Kidney (tissue), 14 donors: Measurements from ENCODE around the gene LRRIQ4. TPM values are rescaled to one million over a fixed set of nuclear protein-coding genes. Genes with fewer than 3 reads are reported as not detected.

Source experiments
- DNase-seq, 5 donors: peaks; one replicate each; pipeline ENCODE4 v3.0.0-alpha.2; 2013 to 2020
- FAIRE-seq: peaks from 2 replicates; lab custom pipeline; 2012; peaks lifted over from hg19 to GRCh38; lab: Jason Lieb, UNC
- H3K27ac ChIP-seq, 2 donors: one replicate each; pipeline ENCODE4 v1.7.0; 2013; ENCODE audit warnings: low read depth in 2 of 2, low read length in 2 of 2, inconsistent platforms in 1 of 2
- H3K27me3 ChIP-seq: one replicate; pipeline ENCODE4 v1.7.1; 2013; ENCODE audit warnings: low read length, inconsistent platforms; ENCODE audit not compliant: control insufficient read depth, insufficient read depth
- H3K36me3 ChIP-seq, 3 donors: one replicate each; pipeline versions ENCODE4 v1.7.0 to v1.7.1; 2013; ENCODE audit warnings: low read length in 3 of 3, control low read depth in 1 of 3, inconsistent platforms in 1 of 3; ENCODE audit not compliant: insufficient read depth in 3 of 3, control insufficient read depth in 2 of 3
- H3K4me1 ChIP-seq, 3 donors: one replicate each; pipeline versions ENCODE4 v1.7.0 to v1.7.1; 2013; ENCODE audit warnings: low read length in 3 of 3, inconsistent platforms in 1 of 3, low read depth in 1 of 3; ENCODE audit not compliant: control insufficient read depth in 2 of 3, insufficient read depth in 2 of 3
- H3K4me3 ChIP-seq, 3 donors: one replicate each; pipeline versions ENCODE4 v1.7.0 to v1.8.1; 2013; ENCODE audit warnings: low read length in 3 of 3, control low read depth in 1 of 3, inconsistent platforms in 1 of 3
- H3K9ac ChIP-seq, 3 donors: one replicate each; pipeline versions ENCODE4 v1.7.0 to v1.7.1; 2013; ENCODE audit warnings: low read length in 3 of 3, control low read depth in 1 of 3, inconsistent platforms in 1 of 3
- H3K9me3 ChIP-seq, 3 donors: one replicate each; pipeline versions ENCODE4 v1.7.0 to v1.7.1; 2013; ENCODE audit warnings: low read length in 3 of 3, control low read depth in 1 of 3, inconsistent platforms in 1 of 3; ENCODE audit not compliant: control insufficient read depth in 2 of 3, insufficient read depth in 1 of 3
- CTCF ChIP-seq: IDR thresholded peaks from 3 replicates; pipeline ENCODE4 v1.5.1; 2012; ENCODE audit warnings: mild to moderate bottlenecking, moderate library complexity, borderline replicate concordance; ENCODE audit not compliant: insufficient read depth; ENCODE audit errors: extremely low read depth
- intact Hi-C: fragments of 100-400 bp; cut with DNase I; formaldehyde crosslinking; loops from one replicate; pipeline ENCODE4 v1.11.1; 2022
- polyA plus RNA-seq: library from polyadenylated mRNA; stranded (reverse); fragments of 350-450 nt; fragmentation: Illumina TruSeq; extraction: RNeasy Lipid Tissue Mini Kit (QIAGEN cat#74804); gene quantifications from one replicate; pipeline ENCODE4 v1.2.3, GENCODE V29; 2014; ENCODE audit warnings: low read depth, low replicate concordance; ENCODE audit not compliant: insufficient read depth
- total RNA-seq: library from RNA; stranded (reverse); fragmentation: NEBNext Ultra II Directional; extraction: Animal tissue kit (Norgen Biotek cat#: 25700); gene quantifications from one replicate; pipeline ENCODE4 v1.2.1, GENCODE V29; 2021
- donor health status: control.
- donor health status: control.
- donor health status: control.
- donor health status: control.
- donor health status: control.
- donor health status: DM: yes; HTN: yes; CAD: no.
- donor health status: Normal renal cell carcinoma (clear cell type).

LRRIQ4 gene
- total and polyA plus RNA-seq, 2 donors from 2014 or later: not detected

DNA sequence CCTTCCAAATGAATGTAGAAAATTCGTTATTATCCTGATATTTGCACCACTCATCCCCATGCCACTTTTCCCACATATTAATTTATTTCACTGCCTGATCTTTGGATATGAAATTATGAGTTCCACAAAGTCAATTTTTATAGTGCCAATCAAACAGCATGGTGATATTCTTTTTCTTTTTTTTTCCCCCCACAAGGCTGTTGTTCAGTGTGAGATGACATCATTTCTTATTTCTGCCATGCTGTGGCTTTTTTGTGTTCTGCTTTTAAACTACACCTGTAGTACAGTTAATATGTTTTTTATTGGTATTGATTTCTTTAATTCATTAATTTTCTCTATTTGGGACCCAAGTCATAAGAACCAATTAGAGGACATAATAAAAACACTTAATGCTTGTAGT, 24.9 kb upstream of the LRRIQ4 start:
- no peak for FAIRE-seq
- no peak for TF ChIP-seq CTCF
- DNase-seq: no peak
- Histone ChIP-seq H3K4me3 (no peak overlapping the region), H3K4me1 (no peaks in the 10 kb centered on the region), H3K27me3 (no peaks in the 10 kb centered on the region), H3K36me3 (peaks cover 2 to 30% (median 13%) of the 10 kb centered on the region in 3 donors), H3K27ac (no peak overlapping the region), H3K9me3 (no peaks in the 10 kb centered on the region), H3K9ac (no peak overlapping the region)
- intact Hi-C loops: no loop called here

- Histone ChIP-seq H3K36me3 (peaks cover 2 to 26% (median 11%) of the 10 kb centered on the region in 3 donors), H3K4me1 (no peaks in the 10 kb centered on the region), H3K27me3 (no peaks in the 10 kb centered on the region), H3K4me3 (no peak overlapping the region), H3K27ac (no peak overlapping the region), H3K9me3 (no peaks in the 10 kb centered on the region), H3K9ac (no peak overlapping the region)
- no peak for FAIRE-seq
- intact Hi-C loops: no loop called here
- TF ChIP-seq CTCF: no peak
- DNase-seq: no peak
These were observed 22.5 kb upstream of the LRRIQ4 start for GRCh38 chr3:169790219-169790618.

- Histone ChIP-seq H3K9ac (no peak overlapping the region), H3K27me3 (no peaks in the 10 kb centered on the region), H3K4me3 (no peak overlapping the region), H3K4me1 (no peaks in the 10 kb centered on the region), H3K27ac (no peak overlapping the region), H3K36me3 (peaks cover 0 to 21% (median 8%) of the 10 kb centered on the region in 3 donors), H3K9me3 (no peaks in the 10 kb centered on the region)
- intact Hi-C loops: no loop called here
- no peak for DNase-seq
- FAIRE-seq: no peak
- TF ChIP-seq CTCF: no peak
These were observed 21.8 kb upstream of the LRRIQ4 start for GRCh38 chr3:169790687-169791429.

DNA sequence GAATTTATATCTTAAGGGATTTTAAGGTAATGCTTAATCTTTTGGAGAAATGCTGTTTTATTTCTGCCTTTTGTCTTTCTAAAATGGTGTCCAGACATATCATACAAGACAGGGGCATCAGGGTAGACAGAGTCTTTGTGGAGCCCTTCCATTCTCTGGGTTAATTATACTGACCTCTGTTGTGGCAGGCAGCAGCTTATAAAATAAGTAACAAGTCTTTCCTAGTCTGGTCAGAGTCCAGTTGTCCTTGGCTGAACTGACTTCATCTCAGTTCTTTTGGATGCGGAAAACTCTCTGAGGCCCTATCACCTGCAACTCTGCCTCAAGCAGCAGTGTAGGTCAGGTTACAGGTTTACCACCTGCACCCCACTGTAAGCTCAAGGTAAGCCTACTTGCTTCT, 20.3 kb upstream of the LRRIQ4 start:
- H3K4me3 ChIP-seq: no peak overlapping the region
- DNase-seq (peak in 1 of 5 donors; percentile 7), FAIRE-seq (no peak)
- no peaks in the 10 kb centered on the region for H3K27me3 ChIP-seq
- peaks cover 0 to 9% (median 5%) of the 10 kb centered on the region in 3 donors for H3K36me3 ChIP-seq
- no peak for TF ChIP-seq CTCF
- H3K9me3 ChIP-seq: no peaks in the 10 kb centered on the region
- no peaks in the 10 kb centered on the region for H3K4me1 ChIP-seq
- no peak overlapping the region for H3K27ac ChIP-seq
- intact Hi-C loops: no loop called here
- H3K9ac ChIP-seq: no peak overlapping the region
